Lung (tissue), 12 donors: ENCODE measurements around the gene TMEM44. TPM values are rescaled to one million over a fixed set of nuclear protein-coding genes. Genes with fewer than 3 reads are reported as not detected.

Experiments
- ATAC-seq: fragments of 200-7000 bp; cut with Tn5 transposase; one replicate; pipeline ENCODE4 v1.9.1; 2020; ENCODE audit warnings: moderate number of reproducible peaks; ENCODE audit not compliant: insufficient read depth, low FRiP score
- DNase-seq, 3 donors: peaks; one replicate each; pipeline ENCODE4 v3.0.0-alpha.2; 2013 to 2017
- H3K27ac ChIP-seq, 2 donors: one replicate each; pipeline ENCODE4 v1.5.1; 2013; ENCODE audit warnings: mild to moderate bottlenecking in 2 of 2, moderate library complexity in 2 of 2, control low read depth in 1 of 2, inconsistent platforms in 1 of 2, low read depth in 1 of 2, low read length in 1 of 2
- H3K27me3 ChIP-seq, 3 donors: one replicate each; pipeline ENCODE4 v1.5.1; 2013; ENCODE audit warnings: low read length in 2 of 3; ENCODE audit not compliant: control insufficient read depth in 3 of 3, insufficient read depth in 3 of 3
- H3K36me3 ChIP-seq, 4 donors: one replicate each; pipeline ENCODE4 v1.5.1; 2013; ENCODE audit warnings: low read length in 4 of 4, mild to moderate bottlenecking in 1 of 4, moderate library complexity in 1 of 4; ENCODE audit not compliant: control insufficient read depth in 4 of 4, insufficient read depth in 4 of 4
- H3K4me1 ChIP-seq, 5 donors: one replicate each; pipeline ENCODE4 v1.5.1; 2013; ENCODE audit warnings: low read length in 5 of 5, mild to moderate bottlenecking in 2 of 5, moderate library complexity in 1 of 5; ENCODE audit not compliant: control insufficient read depth in 5 of 5, insufficient read depth in 5 of 5
- H3K4me3 ChIP-seq: one replicate; pipeline ENCODE4 v1.5.1; 2013; ENCODE audit warnings: mild to moderate bottlenecking, control low read depth, moderate library complexity
- H3K9ac ChIP-seq, 2 donors: one replicate each; pipeline ENCODE4 v1.5.1; 2013; ENCODE audit warnings: low read length in 2 of 2, control low read depth in 1 of 2; ENCODE audit not compliant: insufficient read depth in 1 of 2
- H3K9me3 ChIP-seq, 4 donors: one replicate each; pipeline ENCODE4 v1.5.1; 2013; ENCODE audit warnings: low read length in 3 of 4, mild to moderate bottlenecking in 1 of 4, moderate library complexity in 1 of 4; ENCODE audit not compliant: control insufficient read depth in 4 of 4, insufficient read depth in 3 of 4
- WGBS, 2 donors: extraction: QIAGEN DNeasy Blood & Tissue Kit; methylation state at CpG; one replicate each; pipeline ENCODE4 v1.1.7; 2013; 5-methylcytosine and 5-hydroxymethylcytosine counted together
- polyA plus RNA-seq, 2 donors: library from polyadenylated mRNA; stranded (reverse); fragments of 200-250 nt; gene quantifications; one replicate each; pipeline ENCODE4 v1.2.1, GENCODE V29; 2013
- total RNA-seq, 2 donors: library from RNA; depleted of rRNA in 1 of 2; stranded (reverse); fragments of >200 nt in 1 of 2; gene quantifications; one replicate each; pipeline ENCODE4 v1.2.1, GENCODE V29; 2014 to 2021
- TF ChIP-seq, protein P1 (sequence below): IDR thresholded peaks from 2 replicates; pipeline ENCODE4 v1.5.1; 2012; ENCODE audit warnings: mild to moderate bottlenecking; ENCODE audit errors: control extremely low read depth, extremely low read depth
- donor health status: control.
- donor health status: control.
- donor health status: Bipolar disorder and iron deficiency.
- donor health status: healthy.
- donor health status: DM: yes; HTN: yes; CAD: no.

The TMEM44 gene
- total and polyA plus RNA-seq, 4 donors = 10.4 to 23.5 (median 17.1) TPM

- no peak for ATAC-seq
- Histone ChIP-seq H3K4me3 (no peak overlapping the region), H3K9me3 (no peaks in the 10 kb centered on the region), H3K4me1 (peaks cover 0 to 5% (median 0%) of the 10 kb centered on the region in 5 donors), H3K9ac (no peak overlapping the region), H3K27ac (no peak overlapping the region), H3K36me3 (no peaks in the 10 kb centered on the region), H3K27me3 (peaks cover 0 to 6% (median 0%) of the 10 kb centered on the region in 3 donors)
- TF ChIP-seq, protein P1, sequence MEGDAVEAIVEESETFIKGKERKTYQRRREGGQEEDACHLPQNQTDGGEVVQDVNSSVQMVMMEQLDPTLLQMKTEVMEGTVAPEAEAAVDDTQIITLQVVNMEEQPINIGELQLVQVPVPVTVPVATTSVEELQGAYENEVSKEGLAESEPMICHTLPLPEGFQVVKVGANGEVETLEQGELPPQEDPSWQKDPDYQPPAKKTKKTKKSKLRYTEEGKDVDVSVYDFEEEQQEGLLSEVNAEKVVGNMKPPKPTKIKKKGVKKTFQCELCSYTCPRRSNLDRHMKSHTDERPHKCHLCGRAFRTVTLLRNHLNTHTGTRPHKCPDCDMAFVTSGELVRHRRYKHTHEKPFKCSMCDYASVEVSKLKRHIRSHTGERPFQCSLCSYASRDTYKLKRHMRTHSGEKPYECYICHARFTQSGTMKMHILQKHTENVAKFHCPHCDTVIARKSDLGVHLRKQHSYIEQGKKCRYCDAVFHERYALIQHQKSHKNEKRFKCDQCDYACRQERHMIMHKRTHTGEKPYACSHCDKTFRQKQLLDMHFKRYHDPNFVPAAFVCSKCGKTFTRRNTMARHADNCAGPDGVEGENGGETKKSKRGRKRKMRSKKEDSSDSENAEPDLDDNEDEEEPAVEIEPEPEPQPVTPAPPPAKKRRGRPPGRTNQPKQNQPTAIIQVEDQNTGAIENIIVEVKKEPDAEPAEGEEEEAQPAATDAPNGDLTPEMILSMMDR = no peak
- DNase-seq = no peak
- WGBS, 2 donors = 79 to 90% methylated on average over 11 of the region's 11 CpGs
Observed at GRCh38 chr3:194680888-194681615, 47.8 kb upstream of the TMEM44 start.

DNA sequence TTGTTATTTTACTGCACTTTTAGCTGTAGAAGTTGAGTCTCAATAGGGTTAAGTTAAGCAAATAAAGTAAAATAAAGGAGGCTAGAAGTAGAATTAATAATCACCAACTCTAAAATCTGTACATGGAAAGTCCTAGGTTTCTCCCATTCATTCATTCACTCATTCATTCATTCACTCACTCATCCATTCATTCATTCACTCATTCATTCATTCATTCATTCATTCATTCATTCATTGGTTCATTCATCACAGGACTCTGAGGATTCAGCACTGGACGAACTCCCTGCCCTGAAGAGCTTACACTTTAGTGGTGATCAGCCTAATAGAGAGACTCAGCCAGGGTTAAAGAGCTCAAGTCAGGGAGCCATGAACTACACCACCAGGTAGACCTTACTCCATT is 43.3 kb upstream of the TMEM44 start:
- DNase-seq (no peak), ATAC-seq (no peak)
- TF ChIP-seq, protein P1 = no peak
- no peaks in the 10 kb centered on the region for H3K9me3 ChIP-seq
- peaks cover 0 to 5% (median 0%) of the 10 kb centered on the region in 5 donors for H3K4me1 ChIP-seq
- no peak overlapping the region for H3K27ac ChIP-seq
- 82 to 91% methylated on average over 1 of the region's 1 CpG for WGBS, 2 donors
- H3K9ac ChIP-seq = no peak overlapping the region
- peaks cover 0 to 4% (median 0%) of the 10 kb centered on the region in 3 donors for H3K27me3 ChIP-seq
- H3K36me3 ChIP-seq = no peaks in the 10 kb centered on the region
- no peak overlapping the region for H3K4me3 ChIP-seq

DNA sequence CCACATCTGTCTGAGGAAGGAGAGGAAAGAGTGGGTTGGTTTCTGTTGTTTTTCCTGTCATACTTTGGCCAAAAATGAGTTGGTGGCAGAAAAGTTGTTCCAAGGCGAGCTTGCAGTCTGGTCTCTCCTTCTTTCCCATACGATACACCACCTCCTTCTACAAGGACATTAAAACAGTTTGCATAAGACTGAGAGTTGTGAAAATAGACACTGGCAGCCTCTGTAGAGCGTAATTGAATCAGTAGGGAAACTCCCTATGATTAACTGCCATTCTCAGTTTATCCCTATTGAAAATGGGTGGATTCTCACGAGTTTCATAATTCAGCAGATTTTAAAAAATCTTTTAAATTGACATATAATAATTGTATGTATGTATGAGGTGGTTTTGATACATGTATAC is 42.5 kb upstream of the TMEM44 start:
- DNase-seq (no peak), ATAC-seq (no peak)
- Histone ChIP-seq H3K36me3 (no peaks in the 10 kb centered on the region), H3K27ac (no peak overlapping the region), H3K9me3 (no peaks in the 10 kb centered on the region), H3K9ac (no peak overlapping the region), H3K4me1 (peaks cover 2 to 13% (median 7%) of the 10 kb centered on the region in 5 donors), H3K4me3 (no peak overlapping the region), H3K27me3 (peaks cover 0 to 4% (median 0%) of the 10 kb centered on the region in 3 donors)
- 41 to 84% methylated on average over 4 of the region's 4 CpGs for WGBS, 2 donors
- TF ChIP-seq, protein P1 = no peak
